Vagina (tissue), 2 donors: Measurements from ENCODE around the gene IFIT3. TPM values are rescaled to one million over a fixed set of nuclear protein-coding genes. Genes with fewer than 3 reads are reported as not detected.
A peak's percentile ranks its signal among the peaks of the same experiment; 100 is the strongest.

Experiments used
- DNase-seq, 2 donors: peaks; one replicate each; pipeline ENCODE4 v3.0.0-alpha.2; 2017; ENCODE audit errors: extremely low spot score in 2 of 2
- H3K27ac ChIP-seq: fragments of 200-600 bp; sonication (generic); one replicate; pipeline ENCODE4 v1.5.1; 2019
- H3K27me3 ChIP-seq: fragments of 200-600 bp; sonication (generic); one replicate; pipeline ENCODE4 v1.5.1; 2019
- H3K36me3 ChIP-seq, 2 donors: fragments of 200-600 bp; sonication (generic); one replicate each; pipeline ENCODE4 v1.5.1; 2017 to 2019
- H3K4me1 ChIP-seq: fragments of 200-600 bp; sonication (generic); one replicate; pipeline ENCODE4 v1.5.1; 2019
- H3K4me3 ChIP-seq, 2 donors: fragments of 200-600 bp; sonication (generic); 1 replicate in 1 of 2; 2 replicates in 1 of 2; pipeline ENCODE4 v1.5.1; 2016 to 2019
- H3K9me3 ChIP-seq: fragments of 200-600 bp; sonication (generic); one replicate; pipeline ENCODE4 v1.5.1; 2019
- POLR2A ChIP-seq, 2 donors: fragments of 450-650 bp; IDR thresholded peaks; one replicate each; pipeline ENCODE4 v1.6.1; 2017; ENCODE audit warnings: antibody characterized with exemption in 2 of 2, mild to moderate bottlenecking in 2 of 2, moderate library complexity in 2 of 2
- POLR2AphosphoS5 ChIP-seq, 2 donors: sonication (generic); formaldehyde crosslinking; IDR thresholded peaks; one replicate each; pipeline ENCODE4 v1.9.0; 2017; ENCODE audit warnings: antibody characterized with exemption in 2 of 2, mild to moderate bottlenecking in 2 of 2, low read depth in 1 of 2; ENCODE audit not compliant: insufficient read depth in 1 of 2
- intact Hi-C: fragments of 100-400 bp; cut with DNase I; formaldehyde crosslinking; loops from one replicate; pipeline ENCODE4 v1.15.1; 2023
- total RNA-seq: library from RNA; depleted of rRNA; stranded (reverse); fragments of >200 nt; gene quantifications from one replicate; pipeline ENCODE4 v1.2.3, GENCODE V29; 2016
- TF ChIP-seq, protein P1 (sequence below), 3 experiments: fragments of 450-650 bp in 2 of 3; fragments of 200-600 bp in 1 of 3; sonication (generic) in 1 of 3; IDR thresholded peaks; one replicate each; pipeline ENCODE4 v1.5.1; 2017 to 2019; ENCODE audit warnings: antibody characterized with exemption in 3 of 3, mild to moderate bottlenecking in 2 of 3, moderate library complexity in 2 of 3

IFIT3 gene
- total RNA-seq, 1 donor from 2014 or later, result 6.1 TPM

DNA sequence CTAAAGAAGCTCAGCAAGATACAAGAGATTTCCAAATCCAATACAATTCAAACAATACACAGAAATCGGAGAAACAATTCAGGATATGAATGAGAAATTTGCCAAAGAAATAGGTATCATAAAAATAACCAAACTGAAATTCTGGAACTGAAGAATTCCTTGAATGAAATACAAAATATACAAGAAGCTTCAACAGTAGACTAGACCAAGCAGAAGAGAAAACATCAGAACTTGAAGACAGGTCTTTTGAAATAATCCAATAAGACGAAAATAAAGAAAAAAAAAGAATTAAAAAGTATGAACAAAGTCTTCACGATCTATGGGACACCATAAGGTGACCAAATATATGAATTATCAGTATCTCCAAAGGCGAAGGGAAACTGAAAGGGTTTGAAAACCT lies 28.8 kb upstream of the IFIT3 start:
- no peak overlapping the region for H3K4me3 ChIP-seq
- H3K36me3 ChIP-seq, result no peaks in the 10 kb centered on the region
- DNase-seq, result no peak
- no peaks in the 10 kb centered on the region for H3K9me3 ChIP-seq
- H3K27ac ChIP-seq, result no peak overlapping the region
- TF ChIP-seq POLR2AphosphoS5 (IDR thresholded peaks at IDR 0.05; ENCODE audit: insufficient read depth in 1 of 2, low read depth in 1 of 2), result no peak
- TF ChIP-seq, protein P1, sequence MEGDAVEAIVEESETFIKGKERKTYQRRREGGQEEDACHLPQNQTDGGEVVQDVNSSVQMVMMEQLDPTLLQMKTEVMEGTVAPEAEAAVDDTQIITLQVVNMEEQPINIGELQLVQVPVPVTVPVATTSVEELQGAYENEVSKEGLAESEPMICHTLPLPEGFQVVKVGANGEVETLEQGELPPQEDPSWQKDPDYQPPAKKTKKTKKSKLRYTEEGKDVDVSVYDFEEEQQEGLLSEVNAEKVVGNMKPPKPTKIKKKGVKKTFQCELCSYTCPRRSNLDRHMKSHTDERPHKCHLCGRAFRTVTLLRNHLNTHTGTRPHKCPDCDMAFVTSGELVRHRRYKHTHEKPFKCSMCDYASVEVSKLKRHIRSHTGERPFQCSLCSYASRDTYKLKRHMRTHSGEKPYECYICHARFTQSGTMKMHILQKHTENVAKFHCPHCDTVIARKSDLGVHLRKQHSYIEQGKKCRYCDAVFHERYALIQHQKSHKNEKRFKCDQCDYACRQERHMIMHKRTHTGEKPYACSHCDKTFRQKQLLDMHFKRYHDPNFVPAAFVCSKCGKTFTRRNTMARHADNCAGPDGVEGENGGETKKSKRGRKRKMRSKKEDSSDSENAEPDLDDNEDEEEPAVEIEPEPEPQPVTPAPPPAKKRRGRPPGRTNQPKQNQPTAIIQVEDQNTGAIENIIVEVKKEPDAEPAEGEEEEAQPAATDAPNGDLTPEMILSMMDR (IDR thresholded peaks at IDR 0.05), result no peak
- TF ChIP-seq POLR2A (IDR thresholded peaks at IDR 0.05), result no peak
- intact Hi-C loops, result no loop called here
- H3K4me1 ChIP-seq, result peaks cover 53% of the 10 kb centered on the region
- no peaks in the 10 kb centered on the region for H3K27me3 ChIP-seq

DNA sequence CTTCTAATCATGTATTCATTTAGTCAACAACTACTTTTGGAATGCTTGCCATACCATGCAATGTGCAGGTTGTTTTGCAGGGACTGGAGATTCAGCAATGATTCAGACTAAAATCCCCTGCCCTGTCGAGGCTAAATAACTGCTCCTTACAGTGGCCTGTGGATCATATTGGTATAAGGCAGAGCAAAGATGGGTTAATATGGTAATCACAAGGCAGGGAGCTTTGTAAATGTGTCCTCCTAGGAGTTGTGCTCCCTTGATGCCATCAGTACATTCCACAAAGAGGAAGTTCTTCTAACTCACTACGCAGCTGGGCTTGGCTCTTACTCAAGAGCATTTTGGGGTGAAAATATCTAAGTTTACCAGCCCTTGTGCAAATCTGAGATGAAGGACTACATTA lies 26.6 kb upstream of the IFIT3 start:
- H3K27me3 ChIP-seq, result no peaks in the 10 kb centered on the region
- H3K9me3 ChIP-seq, result no peaks in the 10 kb centered on the region
- peaks cover 42% of the 10 kb centered on the region for H3K4me1 ChIP-seq
- TF ChIP-seq POLR2AphosphoS5 (IDR thresholded peaks at IDR 0.05; ENCODE audit: insufficient read depth in 1 of 2, low read depth in 1 of 2) (no peak), POLR2A (IDR thresholded peaks at IDR 0.05) (no peak)
- TF ChIP-seq, protein P1 (IDR thresholded peaks at IDR 0.05), result no peak
- peak overlapping the region; percentile 38 to 54 for H3K4me3 ChIP-seq
- peak overlapping the region; percentile 89 for H3K27ac ChIP-seq
- peaks cover 0 to 5% of the 10 kb centered on the region in 2 donors for H3K36me3 ChIP-seq
- intact Hi-C loops, result no loop called here
- DNase-seq, result no peak

DNA sequence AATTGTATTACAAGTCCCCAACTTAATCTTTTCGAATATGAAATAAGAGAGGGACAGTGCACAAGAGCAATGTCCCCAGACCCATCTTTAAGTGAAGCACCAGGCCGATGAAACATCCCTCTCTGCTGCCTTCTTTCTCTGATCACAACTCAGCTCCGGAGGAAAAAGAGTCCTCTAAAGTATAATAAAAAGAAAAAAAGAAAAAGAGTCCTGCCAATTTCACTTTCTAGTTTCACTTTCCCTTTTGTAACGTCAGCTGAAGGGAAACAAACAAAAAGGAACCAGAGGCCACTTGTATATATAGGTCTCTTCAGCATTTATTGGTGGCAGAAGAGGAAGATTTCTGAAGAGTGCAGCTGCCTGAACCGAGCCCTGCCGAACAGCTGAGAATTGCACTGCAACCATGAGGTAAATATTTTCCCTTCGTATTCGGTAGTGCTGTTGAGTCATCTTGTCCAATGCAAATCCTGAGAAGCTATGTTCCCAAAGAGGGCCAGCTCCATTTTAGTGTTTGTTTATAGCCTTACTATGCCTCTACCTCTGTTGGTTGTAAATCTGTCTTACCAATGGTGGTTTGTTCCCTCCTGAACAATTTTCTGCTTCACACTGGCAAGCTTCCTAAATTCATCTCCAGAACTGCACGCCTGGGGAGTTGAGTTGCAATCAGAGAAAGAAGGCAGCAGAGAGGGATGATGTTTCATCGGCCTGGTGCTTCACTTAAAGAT lies 25.9 kb upstream of the IFIT3 start, which contains the start of gene IFIT2:
IFIT2 (plus strand) TSS at position 326 of the 725 bp plus-strand sequence; CDS start at position 404, 78 bp downstream.
- Histone ChIP-seq H3K36me3 (peaks cover 0 to 9% of the 10 kb centered on the region in 2 donors), H3K4me1 (peaks cover 39% of the 10 kb centered on the region), H3K27me3 (no peaks in the 10 kb centered on the region), H3K27ac (peak within 1 kb of the TSS; percentile 89), H3K4me3 (peak within 1 kb of the TSS; percentile 38 to 54), H3K9me3 (no peaks in the 10 kb centered on the region)
- intact Hi-C loops, result no loop called here
- DNase-seq, result no peak
- peak; percentile 14 to 80 for TF ChIP-seq POLR2AphosphoS5 (IDR thresholded peaks at IDR 0.05; ENCODE audit: insufficient read depth in 1 of 2, low read depth in 1 of 2)
- TF ChIP-seq POLR2A (IDR thresholded peaks at IDR 0.05), result peak in 1 of 2 donors; percentile 38
- TF ChIP-seq, protein P1 (IDR thresholded peaks at IDR 0.05), result no peak

DNA sequence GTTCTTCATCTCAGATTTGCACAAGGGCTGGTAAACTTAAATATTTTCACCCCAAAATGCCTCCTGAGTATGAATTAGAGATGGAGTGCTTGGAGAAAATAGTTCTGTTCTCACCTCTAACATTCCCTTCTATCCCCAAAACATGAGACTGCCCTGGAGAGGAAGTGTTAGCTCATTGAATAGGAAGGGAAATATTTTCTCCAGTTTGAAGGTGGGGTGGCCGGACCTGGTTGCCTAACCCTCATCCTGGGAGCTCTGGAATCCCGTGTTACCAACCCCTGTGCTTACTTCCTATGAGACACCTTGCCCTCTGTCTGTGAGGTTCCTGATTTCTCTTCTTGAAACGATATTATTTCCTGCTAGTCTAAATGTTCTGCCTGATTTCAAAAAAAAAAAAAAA lies 25.2 kb upstream of the IFIT3 start:
- peak overlapping the region; percentile 38 to 54 for H3K4me3 ChIP-seq
- peak overlapping the region; percentile 89 for H3K27ac ChIP-seq
- DNase-seq, result no peak
- intact Hi-C loops, result no loop called here
- peaks cover 31% of the 10 kb centered on the region for H3K4me1 ChIP-seq
- TF ChIP-seq, protein P1 (IDR thresholded peaks at IDR 0.05), result no peak
- no peak for TF ChIP-seq POLR2A (IDR thresholded peaks at IDR 0.05)
- no peak for TF ChIP-seq POLR2AphosphoS5 (IDR thresholded peaks at IDR 0.05; ENCODE audit: insufficient read depth in 1 of 2, low read depth in 1 of 2)
- no peaks in the 10 kb centered on the region for H3K9me3 ChIP-seq
- no peaks in the 10 kb centered on the region for H3K27me3 ChIP-seq
- peaks cover 0 to 13% of the 10 kb centered on the region in 2 donors for H3K36me3 ChIP-seq

DNA sequence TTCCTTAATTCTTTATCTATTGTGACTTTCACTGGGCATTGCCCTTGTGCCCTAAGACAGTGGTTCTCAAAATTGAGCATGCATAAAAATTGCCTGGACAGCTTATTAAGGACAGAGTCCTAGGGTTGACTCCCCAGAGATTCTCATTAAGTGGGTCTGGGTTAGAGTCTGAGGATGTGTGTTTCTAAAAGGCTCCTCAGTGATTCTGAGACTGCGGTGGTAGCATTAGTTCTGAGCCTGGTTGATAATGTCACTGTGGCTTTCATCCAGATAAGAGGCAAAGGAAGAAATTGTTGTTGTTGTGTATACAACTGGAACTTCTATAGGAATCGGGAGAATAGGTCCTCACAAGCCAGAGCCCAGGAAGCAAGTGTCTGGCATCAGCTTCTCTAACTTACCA lies 24.6 kb upstream of the IFIT3 start:
- TF ChIP-seq, protein P1 (IDR thresholded peaks at IDR 0.05), result no peak
- TF ChIP-seq POLR2A (IDR thresholded peaks at IDR 0.05) (no peak), POLR2AphosphoS5 (IDR thresholded peaks at IDR 0.05; ENCODE audit: insufficient read depth in 1 of 2, low read depth in 1 of 2) (no peak)
- intact Hi-C loops, result no loop called here
- peak overlapping the region; percentile 89 for H3K27ac ChIP-seq
- H3K27me3 ChIP-seq, result no peaks in the 10 kb centered on the region
- H3K36me3 ChIP-seq, result peaks cover 0 to 14% of the 10 kb centered on the region in 2 donors
- no peak for DNase-seq
- H3K9me3 ChIP-seq, result no peaks in the 10 kb centered on the region
- H3K4me3 ChIP-seq, result peak overlapping the region in 1 of 2 donors; percentile 38
- peaks cover 31% of the 10 kb centered on the region for H3K4me1 ChIP-seq
